Measurements from ENCODE around the gene SCRN1.

Gene SCRN1

GRCh38 chr7:29969738-29970137 lies 19.9 kb downstream of the SCRN1 start:
- TF ChIP-seq GATA2 (IDR thresholded peaks at IDR 0.05; ENCODE audit: low read depth, low read length) (no peak), GATA3 (IDR thresholded peaks at IDR 0.05; ENCODE audit: low read depth, low read length) (no peak)

GRCh38 chr7:29968683-29969395 lies 20.8 kb downstream of the SCRN1 start:
- TF ChIP-seq GATA3 (IDR thresholded peaks at IDR 0.05; ENCODE audit: low read depth, low read length) (no peak), GATA2 (IDR thresholded peaks at IDR 0.05; ENCODE audit: low read depth, low read length) (no peak)

GRCh38 chr7:29965030-29965429 lies 24.6 kb downstream of the SCRN1 start:
- TF ChIP-seq GATA3 (IDR thresholded peaks at IDR 0.05; ENCODE audit: low read depth, low read length) (no peak), GATA2 (IDR thresholded peaks at IDR 0.05; ENCODE audit: low read depth, low read length) (no peak)

GRCh38 chr7:29962035-29962434 lies 27.6 kb downstream of the SCRN1 start:
- TF ChIP-seq GATA3 (IDR thresholded peaks at IDR 0.05; ENCODE audit: low read depth, low read length) (no peak), GATA2 (IDR thresholded peaks at IDR 0.05; ENCODE audit: low read depth, low read length) (no peak)

GRCh38 chr7:29958667-29959358 lies 30.8 kb downstream of the SCRN1 start:
- TF ChIP-seq GATA3 (IDR thresholded peaks at IDR 0.05; ENCODE audit: low read depth, low read length) (no peak), GATA2 (IDR thresholded peaks at IDR 0.05; ENCODE audit: low read depth, low read length) (no peak)

- TF ChIP-seq GATA2 (IDR thresholded peaks at IDR 0.05; ENCODE audit: low read depth, low read length) (no peak), GATA3 (IDR thresholded peaks at IDR 0.05; ENCODE audit: low read depth, low read length) (no peak)
Measured at GRCh38 chr7:29957521-29958310, 31.9 kb downstream of the SCRN1 start.

- no peak for TF ChIP-seq GATA2 (IDR thresholded peaks at IDR 0.05; ENCODE audit: low read depth, low read length)
- no peak for TF ChIP-seq GATA3 (IDR thresholded peaks at IDR 0.05; ENCODE audit: low read depth, low read length)
Measured at GRCh38 chr7:29956487-29956836, 33.1 kb downstream of the SCRN1 start.

- TF ChIP-seq GATA2 (IDR thresholded peaks at IDR 0.05; ENCODE audit: low read depth, low read length) (no peak), GATA3 (IDR thresholded peaks at IDR 0.05; ENCODE audit: low read depth, low read length) (no peak)
Measured at GRCh38 chr7:29955799-29956486, 33.7 kb downstream of the SCRN1 start.

- TF ChIP-seq GATA3 (IDR thresholded peaks at IDR 0.05; ENCODE audit: low read depth, low read length) = no peak
- no peak for TF ChIP-seq GATA2 (IDR thresholded peaks at IDR 0.05; ENCODE audit: low read depth, low read length)
Measured at GRCh38 chr7:29955075-29955792, 34.4 kb downstream of the SCRN1 start.

GRCh38 chr7:29953726-29954347 lies 35.8 kb downstream of the SCRN1 start:
- no peak for TF ChIP-seq GATA3 (IDR thresholded peaks at IDR 0.05; ENCODE audit: low read depth, low read length)
- no peak for TF ChIP-seq GATA2 (IDR thresholded peaks at IDR 0.05; ENCODE audit: low read depth, low read length)

GRCh38 chr7:29951206-29951605 lies 38.4 kb downstream of the SCRN1 start:
- TF ChIP-seq GATA2 (IDR thresholded peaks at IDR 0.05; ENCODE audit: low read depth, low read length) (no peak), GATA3 (IDR thresholded peaks at IDR 0.05; ENCODE audit: low read depth, low read length) (no peak)

GRCh38 chr7:29950480-29950879 lies 39.1 kb downstream of the SCRN1 start:
- TF ChIP-seq GATA2 (IDR thresholded peaks at IDR 0.05; ENCODE audit: low read depth, low read length) (no peak), GATA3 (IDR thresholded peaks at IDR 0.05; ENCODE audit: low read depth, low read length) (no peak)

- TF ChIP-seq GATA2 (IDR thresholded peaks at IDR 0.05; ENCODE audit: low read depth, low read length) = no peak
- no peak for TF ChIP-seq GATA3 (IDR thresholded peaks at IDR 0.05; ENCODE audit: low read depth, low read length)
Measured at GRCh38 chr7:29948587-29948986, 41.0 kb downstream of the SCRN1 start.

All from SH-SY5Y (cell line).